ENCODE measurements around the gene TBC1D14.

TBC1D14 gene

GRCh38 chr4:6986072-6986780, 76.6 kb downstream of the TBC1D14 start:
- no peaks in the 10 kb centered on the region for H3K27me3 ChIP-seq (ENCODE audit: insufficient read depth, low read depth, severe bottlenecking)
- peak overlapping the region; percentile 68 for H3K27ac ChIP-seq
- H3K36me3 ChIP-seq = no peaks in the 10 kb centered on the region
- TF ChIP-seq, protein P1, sequence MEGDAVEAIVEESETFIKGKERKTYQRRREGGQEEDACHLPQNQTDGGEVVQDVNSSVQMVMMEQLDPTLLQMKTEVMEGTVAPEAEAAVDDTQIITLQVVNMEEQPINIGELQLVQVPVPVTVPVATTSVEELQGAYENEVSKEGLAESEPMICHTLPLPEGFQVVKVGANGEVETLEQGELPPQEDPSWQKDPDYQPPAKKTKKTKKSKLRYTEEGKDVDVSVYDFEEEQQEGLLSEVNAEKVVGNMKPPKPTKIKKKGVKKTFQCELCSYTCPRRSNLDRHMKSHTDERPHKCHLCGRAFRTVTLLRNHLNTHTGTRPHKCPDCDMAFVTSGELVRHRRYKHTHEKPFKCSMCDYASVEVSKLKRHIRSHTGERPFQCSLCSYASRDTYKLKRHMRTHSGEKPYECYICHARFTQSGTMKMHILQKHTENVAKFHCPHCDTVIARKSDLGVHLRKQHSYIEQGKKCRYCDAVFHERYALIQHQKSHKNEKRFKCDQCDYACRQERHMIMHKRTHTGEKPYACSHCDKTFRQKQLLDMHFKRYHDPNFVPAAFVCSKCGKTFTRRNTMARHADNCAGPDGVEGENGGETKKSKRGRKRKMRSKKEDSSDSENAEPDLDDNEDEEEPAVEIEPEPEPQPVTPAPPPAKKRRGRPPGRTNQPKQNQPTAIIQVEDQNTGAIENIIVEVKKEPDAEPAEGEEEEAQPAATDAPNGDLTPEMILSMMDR (IDR thresholded peaks at IDR 0.05; ENCODE audit: low read depth, low read length) = no peak
- peaks cover under 1% of the 10 kb centered on the region for H3K9me3 ChIP-seq (ENCODE audit: severe bottlenecking)
- DNase-seq = peak; percentile 45
- H3K4me3 ChIP-seq (ENCODE audit: low read depth, low read length) = peak overlapping the region; percentile 69

DNA sequence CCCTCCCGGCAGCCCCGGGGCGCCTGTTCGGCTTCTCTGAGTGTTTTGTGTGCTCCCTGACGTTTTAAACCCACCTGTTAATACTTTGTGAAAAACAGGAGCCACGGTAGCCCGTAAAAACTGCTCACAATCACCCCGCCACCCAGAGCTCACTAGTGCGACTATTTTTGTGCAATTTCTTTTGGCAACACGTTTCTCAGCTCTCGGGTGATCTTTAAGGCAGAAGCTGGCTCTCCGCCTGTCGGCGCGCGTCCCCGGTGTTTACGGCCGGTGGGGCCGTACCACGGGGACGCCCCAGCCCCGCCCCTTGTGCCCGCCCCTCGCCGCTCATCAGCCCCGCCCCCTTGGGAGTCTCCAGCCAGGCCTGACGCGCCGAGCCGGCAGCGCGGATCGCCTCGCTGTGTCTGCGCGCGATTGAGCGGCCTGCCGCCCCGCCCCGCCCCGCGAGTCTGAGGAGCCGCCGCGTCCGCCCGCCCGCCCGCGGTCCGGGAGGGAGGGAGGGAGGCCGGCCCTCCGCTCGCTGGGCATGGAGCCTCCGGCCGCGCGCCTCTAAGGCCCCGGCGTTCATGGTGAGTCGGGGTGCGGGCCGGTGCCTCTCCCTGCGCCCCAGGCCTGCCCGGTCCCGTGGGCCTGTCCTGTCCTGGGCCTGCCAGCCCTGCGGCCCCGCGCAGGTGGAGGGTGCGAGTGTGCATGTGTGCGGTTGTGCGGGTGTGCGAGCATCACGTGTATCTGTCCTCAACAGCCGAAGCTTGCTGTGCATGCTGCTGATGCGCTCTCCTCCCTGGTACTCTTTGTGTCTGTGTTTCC, 77.4 kb downstream of the TBC1D14 start:
- TF ChIP-seq, protein P1 (IDR thresholded peaks at IDR 0.05; ENCODE audit: low read depth, low read length) = no peak
- Histone ChIP-seq H3K27ac (peak overlapping the region; percentile 74), H3K27me3 (ENCODE audit: insufficient read depth, low read depth, severe bottlenecking) (no peaks in the 10 kb centered on the region), H3K4me3 (ENCODE audit: low read depth, low read length) (peak overlapping the region; percentile 90), H3K9me3 (ENCODE audit: severe bottlenecking) (no peaks in the 10 kb centered on the region), H3K36me3 (peaks cover 2% of the 10 kb centered on the region; the same call in 1 of the 2 replicates)
- DNase-seq = peak; percentile 95

GRCh38 chr4:6987588-6987961, 77.9 kb downstream of the TBC1D14 start:
- Histone ChIP-seq H3K9me3 (ENCODE audit: severe bottlenecking) (no peaks in the 10 kb centered on the region), H3K27ac (peak overlapping the region; percentile 74), H3K27me3 (ENCODE audit: insufficient read depth, low read depth, severe bottlenecking) (no peaks in the 10 kb centered on the region), H3K36me3 (peaks cover 8% of the 10 kb centered on the region), H3K4me3 (ENCODE audit: low read depth, low read length) (peak overlapping the region; percentile 90)
- TF ChIP-seq, protein P1 (IDR thresholded peaks at IDR 0.05; ENCODE audit: low read depth, low read length) = no peak
- DNase-seq = no peak

DNA sequence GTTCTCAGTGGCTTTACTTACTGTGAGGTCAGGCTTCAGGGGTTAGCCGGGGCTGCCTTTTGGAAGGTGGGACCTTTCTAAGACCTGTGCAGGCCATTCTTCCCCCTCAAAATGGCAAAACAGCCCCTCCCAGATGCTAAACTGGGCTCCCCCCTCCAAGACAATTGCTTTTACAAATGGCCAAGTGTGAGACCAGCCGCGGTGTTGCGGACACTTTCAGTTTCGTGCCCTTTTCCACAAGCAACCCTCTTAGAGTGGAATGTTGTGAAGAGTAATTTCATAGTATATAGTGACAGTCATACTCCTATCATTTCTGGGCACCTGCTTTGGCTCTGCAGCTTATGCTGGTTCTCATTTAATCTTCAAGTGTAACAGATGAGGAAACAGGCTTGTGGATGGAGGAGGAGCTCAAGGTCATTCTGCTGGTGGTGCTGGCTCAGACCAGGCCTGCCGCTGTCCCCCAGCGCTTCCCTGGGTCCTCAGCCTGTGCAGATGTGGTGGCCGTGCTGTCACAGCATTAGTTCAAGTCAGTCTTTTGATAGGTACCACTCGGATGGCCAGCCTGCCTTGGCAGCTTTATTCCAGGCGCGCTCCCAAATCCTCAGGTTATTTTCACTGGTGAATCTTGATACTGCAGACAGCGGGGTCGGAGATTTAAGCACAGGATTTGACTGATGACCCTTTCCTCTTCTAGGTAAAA, 78.5 kb downstream of the TBC1D14 start:
- Histone ChIP-seq H3K9me3 (ENCODE audit: severe bottlenecking) (no peaks in the 10 kb centered on the region), H3K36me3 (peaks cover 8% of the 10 kb centered on the region), H3K4me3 (ENCODE audit: low read depth, low read length) (peak overlapping the region; percentile 90), H3K27ac (no peak overlapping the region), H3K27me3 (ENCODE audit: insufficient read depth, low read depth, severe bottlenecking) (no peaks in the 10 kb centered on the region)
- no peak for DNase-seq
- TF ChIP-seq, protein P1 (IDR thresholded peaks at IDR 0.05; ENCODE audit: low read depth, low read length) = no peak

DNA sequence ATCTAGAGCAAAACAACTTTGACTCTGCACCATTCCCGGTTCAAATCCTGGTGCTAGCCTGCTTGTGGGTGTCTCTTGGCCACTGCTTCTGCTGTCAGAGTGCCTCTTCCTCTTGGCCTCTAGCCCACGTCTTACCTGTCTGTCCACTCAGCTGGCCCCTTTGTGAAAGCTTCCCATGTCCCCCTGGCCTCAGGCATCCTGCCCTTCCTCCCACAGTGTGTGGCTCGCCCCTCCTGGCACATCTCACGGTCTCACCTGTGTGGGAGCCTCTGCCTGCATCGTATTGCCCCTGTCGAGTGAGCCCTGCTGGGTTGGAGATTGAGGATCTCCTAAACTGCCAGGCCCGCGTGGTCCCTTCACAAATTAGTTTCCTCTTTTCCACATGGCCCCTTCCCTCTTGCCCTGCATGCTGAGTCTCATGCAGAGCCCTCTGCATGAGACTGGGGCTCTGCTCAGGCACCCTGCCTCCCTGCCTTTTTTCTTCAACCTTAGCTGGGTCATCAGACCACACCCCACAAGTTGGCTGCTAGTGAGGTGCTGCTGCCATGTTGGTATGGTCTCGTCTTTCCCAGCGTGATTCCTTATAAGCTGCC, 79.8 kb downstream of the TBC1D14 start:
- Histone ChIP-seq H3K27me3 (ENCODE audit: insufficient read depth, low read depth, severe bottlenecking) (no peaks in the 10 kb centered on the region), H3K27ac (no peak overlapping the region), H3K36me3 (peaks cover 17% of the 10 kb centered on the region), H3K4me3 (ENCODE audit: low read depth, low read length) (no peak overlapping the region), H3K9me3 (ENCODE audit: severe bottlenecking) (no peaks in the 10 kb centered on the region)
- no peak for DNase-seq
- TF ChIP-seq, protein P1 (IDR thresholded peaks at IDR 0.05; ENCODE audit: low read depth, low read length) = no peak
